HL-60 (cell line): Measurements from ENCODE around the gene PTCRA.

Source experiments
- CTCF ChIP-seq: IDR thresholded peaks from one replicate; pipeline ENCODE4 v1.5.1; 2011; ENCODE audit warnings: low read length, control low read depth, inconsistent platforms; ENCODE audit not compliant: insufficient read depth
- TF ChIP-seq, protein P1 (sequence below): IDR thresholded peaks from 2 replicates; pipeline ENCODE4 v1.6.1; 2012; ENCODE audit warnings: low read depth; ENCODE audit not compliant: insufficient replicate concordance

- TF ChIP-seq CTCF, result no peak
- TF ChIP-seq, protein P1, sequence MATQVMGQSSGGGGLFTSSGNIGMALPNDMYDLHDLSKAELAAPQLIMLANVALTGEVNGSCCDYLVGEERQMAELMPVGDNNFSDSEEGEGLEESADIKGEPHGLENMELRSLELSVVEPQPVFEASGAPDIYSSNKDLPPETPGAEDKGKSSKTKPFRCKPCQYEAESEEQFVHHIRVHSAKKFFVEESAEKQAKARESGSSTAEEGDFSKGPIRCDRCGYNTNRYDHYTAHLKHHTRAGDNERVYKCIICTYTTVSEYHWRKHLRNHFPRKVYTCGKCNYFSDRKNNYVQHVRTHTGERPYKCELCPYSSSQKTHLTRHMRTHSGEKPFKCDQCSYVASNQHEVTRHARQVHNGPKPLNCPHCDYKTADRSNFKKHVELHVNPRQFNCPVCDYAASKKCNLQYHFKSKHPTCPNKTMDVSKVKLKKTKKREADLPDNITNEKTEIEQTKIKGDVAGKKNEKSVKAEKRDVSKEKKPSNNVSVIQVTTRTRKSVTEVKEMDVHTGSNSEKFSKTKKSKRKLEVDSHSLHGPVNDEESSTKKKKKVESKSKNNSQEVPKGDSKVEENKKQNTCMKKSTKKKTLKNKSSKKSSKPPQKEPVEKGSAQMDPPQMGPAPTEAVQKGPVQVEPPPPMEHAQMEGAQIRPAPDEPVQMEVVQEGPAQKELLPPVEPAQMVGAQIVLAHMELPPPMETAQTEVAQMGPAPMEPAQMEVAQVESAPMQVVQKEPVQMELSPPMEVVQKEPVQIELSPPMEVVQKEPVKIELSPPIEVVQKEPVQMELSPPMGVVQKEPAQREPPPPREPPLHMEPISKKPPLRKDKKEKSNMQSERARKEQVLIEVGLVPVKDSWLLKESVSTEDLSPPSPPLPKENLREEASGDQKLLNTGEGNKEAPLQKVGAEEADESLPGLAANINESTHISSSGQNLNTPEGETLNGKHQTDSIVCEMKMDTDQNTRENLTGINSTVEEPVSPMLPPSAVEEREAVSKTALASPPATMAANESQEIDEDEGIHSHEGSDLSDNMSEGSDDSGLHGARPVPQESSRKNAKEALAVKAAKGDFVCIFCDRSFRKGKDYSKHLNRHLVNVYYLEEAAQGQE, result peak; percentile 80
Observed at GRCh38 chr6:42879372-42880239, 36.2 kb upstream of the PTCRA start, which contains the start of gene RPL7L1.
